Peyer's patch (tissue), 4 donors: ENCODE data around the gene FRMPD2. TPM values are rescaled to one million over a fixed set of nuclear protein-coding genes. Genes with fewer than 3 reads are reported as not detected.

Experiments
- DNase-seq, 3 donors: peaks; one replicate each; pipeline ENCODE4 v3.0.0-alpha.2; 2017 to 2019
- H3K27ac ChIP-seq, 4 donors: fragments of 200-600 bp; sonication (generic); one replicate each; pipeline ENCODE4 v1.5.1; 2016 to 2019
- H3K27me3 ChIP-seq, 2 donors: fragments of 200-600 bp; sonication (generic); one replicate each; pipeline ENCODE4 v1.5.1; 2019
- H3K36me3 ChIP-seq, 3 donors: fragments of 200-600 bp; sonication (generic); one replicate each; pipeline ENCODE4 v1.5.1; 2016 to 2019
- H3K4me1 ChIP-seq, 4 donors: fragments of 200-600 bp; sonication (generic); one replicate each; pipeline ENCODE4 v1.5.1; 2016 to 2019
- H3K4me3 ChIP-seq, 4 donors: fragments of 200-600 bp; sonication (generic); 1 replicate in 3 of 4; 2 replicates in 1 of 4; pipeline ENCODE4 v1.5.1; 2016 to 2019; ENCODE audit warnings: mild to moderate bottlenecking in 1 of 4
- H3K9me3 ChIP-seq, 4 donors: fragments of 200-600 bp; sonication (generic); one replicate each; pipeline ENCODE4 v1.5.1; 2016 to 2019; ENCODE audit warnings: mild to moderate bottlenecking in 1 of 4
- CTCF ChIP-seq, 6 experiments: fragments of 450-650 bp in 4 of 6; fragments of 200-600 bp in 2 of 6; sonication (generic) in 1 of 6; IDR thresholded peaks; one replicate each; pipeline ENCODE4 v1.5.1; 2017 to 2019; ENCODE audit warnings: antibody characterized with exemption in 6 of 6, mild to moderate bottlenecking in 3 of 6, moderate library complexity in 1 of 6
- POLR2A ChIP-seq, 2 donors: fragments of 450-650 bp; IDR thresholded peaks; one replicate each; pipeline ENCODE4 v1.5.1; 2017; ENCODE audit warnings: antibody characterized with exemption in 2 of 2, mild to moderate bottlenecking in 2 of 2, moderate library complexity in 2 of 2
- total RNA-seq, 4 donors: library from RNA; depleted of rRNA; stranded (reverse); fragments of >200 nt; gene quantifications; one replicate each; pipeline ENCODE4 v1.1.0, GENCODE V29; 2016

Gene FRMPD2
- not detected for total RNA-seq

- no peaks in the 10 kb centered on the region for H3K36me3 ChIP-seq
- H3K4me3 ChIP-seq = no peak within 1 kb of the TSS
- TF ChIP-seq POLR2A (IDR thresholded peaks at IDR 0.05) (no peak), CTCF (IDR thresholded peaks at IDR 0.05) (no peak)
- DNase-seq = no peak
- no peaks in the 10 kb centered on the region for H3K27me3 ChIP-seq
- H3K27ac ChIP-seq = no peak within 1 kb of the TSS
- H3K9me3 ChIP-seq = no peaks in the 10 kb centered on the region
- H3K4me1 ChIP-seq = no peaks in the 10 kb centered on the region
Measured at GRCh38 chr10:48274636-48275035, at the start of gene FRMPD2. Gene FRMPD2, minus strand, starts transcription at chr10:48274696. Its CDS starts 129 bp downstream, at chr10:48274567.

GRCh38 chr10:48322017-48322416 is 47.5 kb upstream of the FRMPD2 start:
- Histone ChIP-seq H3K36me3 (no peaks in the 10 kb centered on the region), H3K4me3 (no peak overlapping the region), H3K27me3 (no peaks in the 10 kb centered on the region), H3K4me1 (no peaks in the 10 kb centered on the region), H3K9me3 (no peaks in the 10 kb centered on the region), H3K27ac (no peak overlapping the region)
- no peak for TF ChIP-seq CTCF (IDR thresholded peaks at IDR 0.05)
- no peak for TF ChIP-seq POLR2A (IDR thresholded peaks at IDR 0.05)
- DNase-seq = no peak

- Histone ChIP-seq H3K27ac (no peak overlapping the region), H3K4me1 (no peaks in the 10 kb centered on the region), H3K9me3 (no peaks in the 10 kb centered on the region), H3K27me3 (no peaks in the 10 kb centered on the region), H3K36me3 (no peaks in the 10 kb centered on the region), H3K4me3 (peak overlapping the region in 1 of 4 donors; percentile 4)
- DNase-seq = no peak
- TF ChIP-seq POLR2A (IDR thresholded peaks at IDR 0.05) (no peak), CTCF (IDR thresholded peaks at IDR 0.05) (no peak)
Measured at GRCh38 chr10:48317321-48317990, 43.0 kb upstream of the FRMPD2 start.

GRCh38 chr10:48316236-48316635 is 41.7 kb upstream of the FRMPD2 start:
- Histone ChIP-seq H3K9me3 (no peaks in the 10 kb centered on the region), H3K27ac (no peak overlapping the region), H3K4me1 (no peaks in the 10 kb centered on the region), H3K36me3 (no peaks in the 10 kb centered on the region), H3K27me3 (no peaks in the 10 kb centered on the region), H3K4me3 (no peak overlapping the region)
- no peak for DNase-seq
- TF ChIP-seq POLR2A (IDR thresholded peaks at IDR 0.05) = no peak
- TF ChIP-seq CTCF (IDR thresholded peaks at IDR 0.05) = no peak

GRCh38 chr10:48314107-48314506 is 39.6 kb upstream of the FRMPD2 start:
- no peaks in the 10 kb centered on the region for H3K27me3 ChIP-seq
- H3K9me3 ChIP-seq = no peaks in the 10 kb centered on the region
- no peaks in the 10 kb centered on the region for H3K4me1 ChIP-seq
- TF ChIP-seq CTCF (IDR thresholded peaks at IDR 0.05) (no peak), POLR2A (IDR thresholded peaks at IDR 0.05) (no peak)
- H3K4me3 ChIP-seq = no peak overlapping the region
- no peaks in the 10 kb centered on the region for H3K36me3 ChIP-seq
- DNase-seq = no peak
- H3K27ac ChIP-seq = no peak overlapping the region
